ENCODE measurements around the gene SMAD6.

Gene SMAD6

DNA sequence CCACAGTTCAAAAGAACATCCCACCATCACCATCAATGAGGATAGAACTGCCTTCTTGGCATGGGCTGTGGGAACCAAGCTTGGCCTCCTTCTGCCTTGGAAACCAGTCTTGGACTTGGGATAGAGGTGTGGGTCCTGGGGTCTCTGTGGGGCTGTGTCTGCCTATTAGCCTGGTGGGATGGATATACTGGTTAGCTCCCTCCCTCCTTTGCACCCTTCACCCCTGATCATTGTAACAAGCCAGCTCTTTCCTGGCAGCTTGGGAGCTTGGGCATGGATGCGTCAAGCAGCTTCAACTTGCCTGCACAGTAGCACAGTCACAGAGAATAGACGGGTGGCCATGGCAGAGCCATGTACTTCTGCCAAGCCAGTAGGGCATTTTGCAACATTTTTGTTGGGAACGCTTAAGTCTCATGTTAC lies 65.2 kb downstream of the SMAD6 start:
- TF ChIP-seq EZH2 (optimal IDR thresholded peaks at IDR 0.05; ENCODE audit: low read depth, low read length) (no peak), EZH2phosphoT487 (IDR thresholded peaks at IDR 0.05; ENCODE audit: low read length) (no peak), CTCF (IDR thresholded peaks at IDR 0.05; ENCODE audit: low read length) (no peak)

DNA sequence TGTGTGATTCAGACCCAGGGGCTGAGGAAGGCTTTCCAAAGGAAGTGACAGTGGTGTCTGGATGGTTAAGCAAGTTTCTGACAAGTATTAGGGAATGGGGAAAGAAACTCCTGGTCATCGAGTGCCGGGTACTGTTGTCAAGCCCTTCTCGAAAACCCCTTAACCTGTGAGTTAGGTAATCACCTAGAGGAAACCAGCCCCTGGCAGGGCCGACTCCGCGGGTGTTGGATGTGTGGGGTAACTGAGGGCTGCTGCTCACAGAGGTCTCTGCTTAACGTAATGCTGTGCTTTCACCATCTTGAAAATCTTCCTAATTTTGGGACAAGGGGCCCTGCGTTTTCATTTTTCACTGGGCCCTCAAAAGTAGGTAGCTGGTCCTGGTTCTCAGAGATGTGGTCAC lies 67.0 kb downstream of the SMAD6 start:
- Histone ChIP-seq H3K9me3 (replicated peaks; ENCODE audit: insufficient read depth, low read length) (no peaks in the 10 kb centered on the region), H3K4me2 (ENCODE audit: low read depth, low read length) (no peak overlapping the region), H3K4me1 (ENCODE audit: low read length) (no peaks in the 10 kb centered on the region), H3K36me3 (replicated peaks; ENCODE audit: insufficient read depth, low read length) (no peaks in the 10 kb centered on the region), H3K27ac (ENCODE audit: low read length) (no peak overlapping the region), H3K79me2 (ENCODE audit: low read length) (no peaks in the 10 kb centered on the region), H3K9me2 (replicated peaks; ENCODE audit: insufficient read depth, low read length) (no peaks in the 10 kb centered on the region), H3K9ac (ENCODE audit: low read length) (no peak overlapping the region), H2AFZ (ENCODE audit: low read length) (no peak overlapping the region), H4K20me1 (ENCODE audit: insufficient read depth, low read length) (no peaks in the 10 kb centered on the region), H3F3A (ENCODE audit: insufficient read depth, low read length) (no peaks in the 10 kb centered on the region), H3K27me3 (replicated peaks; ENCODE audit: insufficient read depth, low read length) (peaks cover 9% of the 10 kb centered on the region; the same call in 1 of the 2 replicates), H3K4me3 (ENCODE audit: low read length) (no peak overlapping the region)
- DNase-seq: no peak
- no peak for TF ChIP-seq EZH2phosphoT487 (IDR thresholded peaks at IDR 0.05; ENCODE audit: low read length)
- no peak for TF ChIP-seq EZH2 (optimal IDR thresholded peaks at IDR 0.05; ENCODE audit: low read depth, low read length)
- no peak for TF ChIP-seq CTCF (IDR thresholded peaks at IDR 0.05; ENCODE audit: low read length)

More for the DNA sequence above, 65.2 kb downstream of the SMAD6 start:
- no peaks in the 10 kb centered on the region for H4K20me1 ChIP-seq (ENCODE audit: insufficient read depth, low read length)
- no peak for DNase-seq
- no peaks in the 10 kb centered on the region for H3K36me3 ChIP-seq (replicated peaks; ENCODE audit: insufficient read depth, low read length)
- H3K9ac ChIP-seq (ENCODE audit: low read length): no peak overlapping the region
- H3K27ac ChIP-seq (ENCODE audit: low read length): no peak overlapping the region
- H3K9me3 ChIP-seq (replicated peaks; ENCODE audit: insufficient read depth, low read length): no peaks in the 10 kb centered on the region
- H3K4me2 ChIP-seq (ENCODE audit: low read depth, low read length): no peak overlapping the region
- no peak overlapping the region for H3K4me3 ChIP-seq (ENCODE audit: low read length)
- H3F3A ChIP-seq (ENCODE audit: insufficient read depth, low read length): no peaks in the 10 kb centered on the region
- no peaks in the 10 kb centered on the region for H3K4me1 ChIP-seq (ENCODE audit: low read length)
- no peak overlapping the region for H2AFZ ChIP-seq (ENCODE audit: low read length)
- peaks cover 18% of the 10 kb centered on the region; the same call in 1 of the 2 replicates for H3K27me3 ChIP-seq (replicated peaks; ENCODE audit: insufficient read depth, low read length)
- H3K79me2 ChIP-seq (ENCODE audit: low read length): no peaks in the 10 kb centered on the region
- no peaks in the 10 kb centered on the region for H3K9me2 ChIP-seq (replicated peaks; ENCODE audit: insufficient read depth, low read length)

GRCh38 chr15:66770518-66771350 lies 68.7 kb downstream of the SMAD6 start:
- Histone ChIP-seq H3K4me1 (ENCODE audit: low read length) (no peaks in the 10 kb centered on the region), H3K9me3 (replicated peaks; ENCODE audit: insufficient read depth, low read length) (no peaks in the 10 kb centered on the region), H3K36me3 (replicated peaks; ENCODE audit: insufficient read depth, low read length) (no peaks in the 10 kb centered on the region), H3K27ac (ENCODE audit: low read length) (no peak overlapping the region), H3K79me2 (ENCODE audit: low read length) (no peaks in the 10 kb centered on the region), H3F3A (ENCODE audit: insufficient read depth, low read length) (no peaks in the 10 kb centered on the region), H4K20me1 (ENCODE audit: insufficient read depth, low read length) (no peaks in the 10 kb centered on the region), H3K9me2 (replicated peaks; ENCODE audit: insufficient read depth, low read length) (no peaks in the 10 kb centered on the region), H2AFZ (ENCODE audit: low read length) (no peak overlapping the region), H3K27me3 (replicated peaks; ENCODE audit: insufficient read depth, low read length) (no peaks in the 10 kb centered on the region), H3K4me2 (ENCODE audit: low read depth, low read length) (no peak overlapping the region), H3K4me3 (ENCODE audit: low read length) (no peak overlapping the region), H3K9ac (ENCODE audit: low read length) (no peak overlapping the region)
- no peak for TF ChIP-seq EZH2 (optimal IDR thresholded peaks at IDR 0.05; ENCODE audit: low read depth, low read length)
- TF ChIP-seq EZH2phosphoT487 (IDR thresholded peaks at IDR 0.05; ENCODE audit: low read length): no peak
- TF ChIP-seq CTCF (IDR thresholded peaks at IDR 0.05; ENCODE audit: low read length): no peak
- no peak for DNase-seq

Measured in MM.1S (cell line).